CD4-positive, alpha-beta T cell treated with Interleukin-1 beta for 1 hour (primary cell): ENCODE data around the gene C11orf42.
"Not testable (repeated sequence)": the region's sequence is repeated elsewhere in the genome, so short reads cannot be mapped to it uniquely, and the experiment has no call there.

ENCODE experiments used
- DNase-seq, 2 donors: peaks; one replicate each; pipeline ENCODE4 v3.0.0-alpha.2; 2020 to 2022

The C11orf42 gene

DNA sequence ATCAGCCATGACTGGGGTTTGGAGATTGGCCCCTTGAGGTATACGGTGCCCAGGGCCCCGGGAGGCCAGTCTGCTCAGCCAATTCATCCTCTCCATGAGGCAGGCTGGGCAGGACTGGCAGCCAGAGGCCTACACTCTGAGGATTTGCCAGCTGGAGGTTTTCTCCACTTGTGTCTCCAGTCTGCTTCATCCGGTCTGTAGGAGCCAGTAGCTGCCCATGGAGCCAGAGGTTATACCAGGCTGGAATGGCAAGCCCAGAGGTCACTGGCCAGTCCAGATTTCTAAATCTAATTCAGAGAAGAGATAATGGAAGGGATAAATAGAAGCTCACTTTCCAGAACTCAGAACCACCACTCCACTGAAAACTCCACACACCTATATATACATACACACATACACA is 19.1 kb downstream of the C11orf42 start:
- DNase-seq: no peak

DNA sequence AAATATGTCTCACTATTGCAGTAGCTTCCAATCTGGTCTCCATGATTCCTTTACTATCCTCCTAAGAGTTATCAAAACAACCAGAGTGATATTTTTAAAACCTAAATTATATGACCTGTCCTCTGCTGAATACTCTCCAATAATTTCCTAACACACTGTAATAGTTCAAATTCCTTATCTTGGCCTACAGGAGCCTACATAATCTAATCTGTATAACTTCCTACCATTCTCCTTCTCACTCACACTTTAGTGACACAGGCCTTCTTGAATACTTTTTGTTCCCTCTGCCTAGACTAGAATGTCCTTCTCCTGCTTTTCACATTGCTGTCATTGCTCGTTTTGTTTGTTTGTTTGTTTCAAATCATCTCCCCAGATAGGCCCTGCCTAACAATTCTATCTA is 19.7 kb downstream of the C11orf42 start:
- DNase-seq: no peak

DNA sequence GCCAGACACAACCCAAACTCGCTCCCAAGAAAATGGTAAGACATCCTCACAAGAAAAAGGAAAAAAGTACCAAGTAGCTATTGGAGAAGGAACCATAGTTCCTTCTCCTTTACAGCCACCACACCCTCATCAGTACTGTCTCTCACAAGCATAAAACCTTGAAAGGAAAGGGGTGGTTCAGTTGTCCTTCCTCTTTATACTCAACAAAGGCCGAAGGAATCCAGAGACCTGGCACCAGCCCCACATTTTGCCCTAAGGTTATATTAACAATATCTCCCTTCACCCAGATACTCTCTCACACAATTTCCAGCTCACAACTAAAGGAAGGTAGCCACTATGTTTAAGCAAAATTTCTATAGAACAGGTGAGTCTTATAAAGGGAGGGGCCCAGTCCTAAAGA is 20.5 kb downstream of the C11orf42 start:
- DNase-seq: no peak

DNA sequence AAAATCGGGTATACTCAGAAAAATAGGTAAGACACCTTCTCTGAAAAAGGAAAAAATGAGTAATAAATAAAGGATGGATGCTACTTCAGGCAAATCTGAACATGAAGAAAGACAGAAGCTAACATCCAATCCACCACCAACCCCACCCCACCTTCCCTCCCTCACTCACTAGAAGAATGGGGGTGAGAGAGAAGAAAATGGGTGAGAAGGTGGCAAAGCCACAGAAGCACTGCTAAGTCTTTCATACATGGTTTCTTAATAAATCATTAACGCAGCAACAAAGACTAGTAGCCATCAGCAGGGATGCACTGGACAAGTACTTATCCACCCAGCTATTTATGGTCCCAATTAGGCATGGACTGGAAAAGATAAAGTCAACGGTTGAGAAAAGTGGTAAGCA is 23.2 kb downstream of the C11orf42 start:
- peak in 1 of 2 donors; percentile 10 for DNase-seq

DNA sequence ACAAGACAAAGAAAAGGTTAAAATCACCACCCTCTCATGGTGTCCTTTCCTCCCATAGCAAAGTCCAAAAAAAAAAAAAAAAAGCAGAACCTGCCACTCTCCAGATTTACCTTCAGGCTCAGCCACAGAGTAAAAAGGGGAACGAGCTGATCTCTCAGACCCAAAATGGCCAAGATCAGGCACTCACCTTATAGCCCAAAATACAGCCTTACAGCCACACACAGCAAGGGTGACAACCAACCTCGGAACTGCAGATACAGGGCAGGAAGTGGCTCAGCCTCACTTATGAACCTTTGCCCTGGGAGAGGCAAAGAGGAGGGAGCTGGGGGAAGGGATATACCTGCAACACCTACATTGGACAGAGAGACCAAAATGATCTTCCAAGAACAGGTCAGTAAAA is 24.6 kb downstream of the C11orf42 start:
- peak in 1 of 2 donors; percentile 29 for DNase-seq

DNA sequence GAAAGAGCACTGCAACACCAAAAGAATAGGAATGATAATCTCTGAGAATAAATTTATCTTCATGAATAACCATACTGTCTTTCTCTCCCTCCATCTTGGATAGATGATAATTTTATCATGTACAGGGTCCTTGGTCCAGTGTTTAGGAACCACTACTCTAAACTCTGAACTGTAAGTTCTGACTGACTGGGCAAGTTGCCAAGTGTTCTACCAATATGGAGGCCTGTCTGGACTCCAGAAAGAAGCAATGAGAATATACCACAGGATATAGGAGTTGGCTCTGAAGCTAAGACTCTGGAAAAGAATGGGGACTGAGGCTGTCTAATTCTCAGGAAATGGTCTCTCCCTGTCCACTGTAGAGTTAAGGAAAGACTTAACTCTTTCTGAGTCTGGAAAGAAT is 27.5 kb downstream of the C11orf42 start:
- no peak for DNase-seq

DNA sequence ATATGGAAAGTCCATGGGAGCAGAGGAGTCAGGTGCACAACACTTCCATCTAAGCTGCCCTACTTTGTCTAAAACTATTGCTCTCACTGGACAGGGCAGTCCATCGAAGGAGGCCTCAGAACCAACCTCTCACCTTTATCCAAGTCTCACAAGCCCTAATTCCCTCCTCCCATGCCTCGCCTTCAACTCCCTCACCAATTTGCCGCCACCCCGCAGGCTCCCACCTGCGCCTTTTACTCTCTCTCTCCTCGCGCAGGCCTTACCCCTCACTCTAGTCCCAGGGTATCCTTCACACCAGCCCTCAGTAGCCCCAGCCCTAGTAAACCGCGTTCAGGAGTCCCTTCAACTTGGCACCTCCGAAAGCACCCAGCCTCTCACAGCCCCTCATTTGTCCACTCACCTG is 28.6 kb downstream of the C11orf42 start:
- DNase-seq: no peak

DNA sequence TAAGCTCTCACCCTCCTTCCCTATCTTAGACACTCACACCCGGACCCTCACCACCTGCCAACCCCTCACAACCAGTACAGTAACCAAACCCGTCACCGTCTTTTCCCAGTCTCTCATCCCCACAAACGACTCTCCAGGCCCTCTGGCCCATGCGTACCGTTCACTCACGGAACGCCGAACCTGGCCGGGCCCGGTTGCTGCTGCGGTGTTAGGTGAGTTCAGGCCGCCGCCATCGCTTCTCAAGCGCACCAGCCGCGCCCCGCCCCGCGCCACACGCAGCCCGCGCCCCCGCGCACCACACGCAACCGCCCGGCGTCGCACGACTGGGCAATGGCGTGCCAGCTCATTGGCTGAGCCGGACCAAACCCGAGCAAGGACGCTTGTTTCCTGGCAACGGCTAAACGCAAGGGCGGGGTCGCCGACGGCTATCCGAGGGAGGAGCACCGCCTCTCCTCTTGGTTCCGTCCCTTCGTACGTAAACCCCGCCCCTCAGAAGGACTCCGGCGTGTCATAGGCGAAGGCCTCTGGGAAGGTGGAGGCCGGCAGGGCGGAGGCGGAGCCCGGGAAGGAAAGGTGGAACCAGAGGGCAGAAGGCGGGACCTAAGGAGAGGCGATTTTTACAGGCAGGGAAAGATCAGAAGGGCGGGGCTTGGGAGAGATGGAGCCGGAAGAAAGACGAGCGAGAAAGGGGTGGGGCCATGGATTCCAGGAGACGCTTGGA is 29.2 kb downstream of the C11orf42 start, which contains the start of gene FHIP1B:
TSS of gene FHIP1B (minus strand) at position 250 of the 721 bp plus-strand sequence. CDS start 10,120 bp downstream, outside the sequence.
- DNase-seq: peak; percentile 100

DNA sequence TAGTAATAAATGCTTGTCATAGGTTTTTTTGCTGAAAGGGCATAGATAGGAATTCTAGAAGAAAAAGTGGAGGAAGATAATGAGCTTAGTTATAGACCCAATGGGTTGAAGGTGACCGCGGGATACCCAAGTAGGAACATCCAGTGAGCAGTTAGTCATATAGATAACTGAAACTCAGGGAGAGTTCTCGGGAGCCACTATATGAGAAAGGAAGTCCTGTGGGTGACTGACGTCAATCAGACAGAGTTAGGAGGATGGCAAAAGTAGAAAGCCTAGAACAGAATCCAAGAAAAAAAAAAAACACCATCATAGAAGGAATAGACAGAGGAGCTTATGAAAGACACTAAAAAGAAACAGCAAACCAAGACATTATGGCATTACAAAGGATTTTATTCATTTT is 31.9 kb downstream of the C11orf42 start:
- no peak for DNase-seq

DNA sequence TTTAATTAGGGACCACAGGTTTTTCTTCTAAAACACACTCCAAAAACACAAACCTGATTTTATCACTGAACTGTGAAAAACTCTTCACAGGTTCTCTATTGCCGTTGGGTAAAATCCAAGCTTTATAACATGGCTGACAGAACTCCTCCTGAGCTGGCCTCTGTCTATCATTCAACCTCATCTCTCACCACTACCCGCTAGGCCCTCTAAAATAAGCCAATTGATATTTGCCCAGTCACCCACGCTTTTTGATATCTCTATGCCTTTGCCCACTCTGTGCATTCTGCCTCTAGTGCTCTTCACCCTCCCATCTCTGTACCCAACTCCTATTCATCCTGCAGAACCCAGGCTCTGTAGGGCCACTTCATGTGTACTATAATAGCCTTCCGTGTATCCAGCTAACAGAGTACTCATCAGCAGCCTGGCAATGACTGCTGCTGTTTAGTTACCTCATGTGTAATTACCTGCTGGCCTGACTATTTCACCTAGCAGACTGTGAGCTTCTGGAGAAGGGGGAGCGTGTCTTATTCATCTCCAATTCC is 32.5 kb downstream of the C11orf42 start:
- no peak for DNase-seq

DNA sequence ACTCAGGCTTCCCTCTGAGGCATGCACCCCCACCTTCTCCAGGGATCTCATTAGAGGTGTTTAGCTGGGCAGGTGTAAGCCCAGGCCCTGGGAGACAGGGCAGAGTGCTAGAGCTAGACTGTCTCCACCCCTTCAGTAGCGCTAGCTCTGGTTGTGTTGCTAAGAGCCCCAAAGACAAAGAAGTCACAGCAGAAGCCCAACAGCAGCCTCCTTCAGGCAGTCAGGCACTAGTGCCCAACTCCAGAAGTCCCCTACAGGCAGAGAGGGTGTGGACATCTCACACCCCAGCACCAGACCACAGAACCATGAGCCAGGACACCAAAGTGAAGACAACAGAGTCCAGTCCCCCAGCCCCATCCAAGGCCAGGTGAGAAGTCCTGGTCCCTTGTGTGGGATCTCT is 33.5 kb downstream of the C11orf42 start, which contains the start of gene CNGA4:
TSS of gene CNGA4 (plus strand) at position 188 of the 400 bp plus-strand sequence. CDS start at position 306, 118 bp downstream.
- DNase-seq: no peak

DNA sequence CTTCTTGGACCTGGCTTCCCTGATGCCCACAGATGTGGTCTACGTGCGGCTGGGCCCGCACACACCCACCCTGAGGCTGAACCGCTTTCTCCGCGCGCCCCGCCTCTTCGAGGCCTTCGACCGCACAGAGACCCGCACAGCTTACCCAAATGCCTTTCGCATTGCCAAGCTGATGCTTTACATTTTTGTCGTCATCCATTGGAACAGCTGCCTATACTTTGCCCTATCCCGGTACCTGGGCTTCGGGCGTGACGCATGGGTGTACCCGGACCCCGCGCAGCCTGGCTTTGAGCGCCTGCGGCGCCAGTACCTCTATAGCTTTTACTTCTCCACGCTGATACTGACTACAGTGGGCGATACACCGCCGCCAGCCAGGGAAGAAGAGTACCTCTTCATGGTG is 34.8 kb downstream of the C11orf42 start:
- no peak for DNase-seq

DNA sequence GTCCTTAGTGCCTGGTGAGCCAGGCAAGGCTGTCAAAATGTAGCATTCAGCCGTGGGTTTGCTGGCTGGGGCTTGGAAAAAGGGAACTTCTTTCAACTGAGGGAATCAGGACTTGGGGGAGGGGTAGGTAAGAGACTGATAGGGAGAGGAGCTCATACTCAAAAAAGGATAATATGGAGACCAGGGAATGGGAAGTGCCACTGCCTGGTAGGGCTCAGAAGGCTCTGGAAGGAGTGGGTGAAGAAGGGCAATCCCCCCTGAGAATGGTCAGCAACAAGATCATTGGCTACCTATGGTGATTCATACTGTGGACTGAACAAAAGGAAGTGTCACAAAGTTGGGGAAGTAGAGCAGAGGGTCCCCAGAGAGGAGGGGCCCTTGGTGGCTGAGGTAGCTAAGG is 35.4 kb downstream of the C11orf42 start:
- DNase-seq: no peak

DNA sequence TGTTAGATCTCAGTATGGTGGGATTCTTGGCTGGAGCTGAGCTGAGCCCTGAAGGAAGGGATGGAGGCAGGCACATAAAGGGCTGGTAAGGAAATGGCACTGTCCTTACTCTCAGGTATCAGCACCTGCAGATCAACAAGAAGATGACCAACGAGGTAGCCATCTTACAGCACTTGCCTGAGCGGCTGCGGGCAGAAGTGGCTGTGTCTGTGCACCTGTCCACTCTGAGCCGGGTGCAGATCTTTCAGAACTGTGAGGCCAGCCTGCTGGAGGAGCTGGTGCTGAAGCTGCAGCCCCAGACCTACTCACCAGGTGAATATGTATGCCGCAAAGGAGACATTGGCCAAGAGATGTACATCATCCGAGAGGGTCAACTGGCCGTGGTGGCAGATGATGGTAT is 36.0 kb downstream of the C11orf42 start:
- no peak for DNase-seq

DNA sequence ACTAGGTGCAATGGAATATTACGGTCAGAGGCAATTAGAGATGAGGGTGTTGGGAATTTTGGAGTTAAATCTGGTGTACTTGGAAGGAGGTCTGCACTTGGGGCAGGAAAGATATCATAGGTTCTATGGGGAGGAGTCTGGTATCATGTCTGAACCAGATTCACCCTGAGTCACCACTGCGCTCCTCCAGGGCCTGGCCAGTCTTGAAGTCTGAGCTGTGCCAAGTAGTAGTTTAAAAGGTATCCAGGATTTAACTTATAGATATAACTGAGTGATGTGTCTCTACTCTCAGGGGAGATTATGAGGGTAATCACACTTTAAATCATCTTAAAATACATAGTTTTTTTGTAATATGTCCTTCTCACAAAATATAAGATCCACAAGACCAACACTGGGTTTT is 40.2 kb downstream of the C11orf42 start:
- DNase-seq: no peak

DNA sequence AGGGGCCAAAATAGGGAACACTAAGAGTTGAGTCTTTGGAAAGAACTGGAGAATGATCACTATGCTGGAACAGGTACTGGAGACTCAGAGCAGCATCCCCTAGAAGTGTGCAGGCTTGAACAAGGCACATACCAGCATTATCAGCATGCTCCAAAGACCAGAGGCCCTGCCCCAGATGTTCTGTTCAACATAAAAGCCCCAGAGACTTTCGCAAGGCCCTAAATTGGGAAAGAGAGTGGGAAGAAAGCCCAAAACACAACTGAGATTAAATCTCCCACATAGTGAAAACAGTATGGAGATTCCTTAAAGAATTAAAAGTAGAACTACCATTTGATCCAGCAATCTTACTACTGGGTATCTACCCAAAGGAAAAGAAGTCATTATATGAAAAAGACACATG is 42.9 kb downstream of the C11orf42 start:
- DNase-seq: no peak

DNA sequence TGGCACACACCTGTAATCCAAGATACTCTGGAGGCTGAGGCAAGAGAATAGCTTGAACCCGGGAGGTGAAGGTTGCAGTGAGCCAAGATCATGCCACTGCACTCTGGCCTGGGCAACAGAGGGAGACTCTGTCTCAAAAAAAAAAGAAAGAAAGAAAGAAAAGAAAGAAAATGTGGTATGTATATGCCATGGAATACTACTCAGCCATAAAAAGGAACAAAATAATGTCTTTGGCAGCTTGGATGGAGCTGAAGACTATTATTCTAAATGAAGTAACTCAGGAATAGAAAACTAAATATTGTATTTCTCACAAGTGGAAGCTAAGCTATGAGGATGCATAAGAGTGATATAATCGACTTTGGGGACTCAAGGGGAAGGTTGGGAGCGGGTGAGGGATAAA is 43.5 kb downstream of the C11orf42 start:
- DNase-seq: not testable (repeated sequence)

DNA sequence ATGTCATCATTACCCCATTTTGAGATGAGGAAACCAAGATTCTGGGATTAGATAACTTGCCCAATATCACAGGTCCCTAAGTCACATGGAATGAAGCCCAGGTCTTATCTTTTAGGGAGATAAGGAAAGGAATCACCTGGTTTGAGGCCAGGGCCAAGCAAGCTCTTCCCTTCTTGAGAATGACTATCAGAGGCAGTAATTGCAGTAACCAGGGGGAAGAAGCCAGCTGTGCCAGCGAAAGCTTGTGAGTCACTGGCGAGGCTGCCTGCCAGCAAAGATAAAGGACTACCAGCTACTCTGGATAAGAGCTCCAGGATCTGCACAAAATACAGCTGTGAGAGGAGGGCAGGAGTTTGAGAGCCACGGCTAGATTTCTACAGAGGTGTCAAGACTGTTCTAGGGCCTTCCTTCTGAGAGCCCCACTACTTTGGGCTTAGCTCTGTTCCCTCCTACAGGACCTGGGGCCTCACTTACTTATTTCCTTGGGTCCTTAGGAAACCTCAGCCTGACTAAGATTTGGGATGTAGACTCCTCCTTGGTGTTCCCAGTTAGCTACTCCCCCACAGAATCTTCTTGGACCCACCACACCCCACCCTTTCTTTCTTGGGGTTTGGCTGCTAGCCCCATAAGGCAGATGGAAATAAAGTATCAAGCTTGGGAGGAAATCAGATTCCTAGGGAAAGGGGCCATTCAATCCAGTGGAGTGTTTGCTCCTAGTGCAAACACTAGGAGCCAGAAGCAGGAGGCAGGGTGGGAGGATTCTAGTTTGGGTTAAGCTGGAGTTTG is 44.6 kb downstream of the C11orf42 start:
- DNase-seq: no peak

DNA sequence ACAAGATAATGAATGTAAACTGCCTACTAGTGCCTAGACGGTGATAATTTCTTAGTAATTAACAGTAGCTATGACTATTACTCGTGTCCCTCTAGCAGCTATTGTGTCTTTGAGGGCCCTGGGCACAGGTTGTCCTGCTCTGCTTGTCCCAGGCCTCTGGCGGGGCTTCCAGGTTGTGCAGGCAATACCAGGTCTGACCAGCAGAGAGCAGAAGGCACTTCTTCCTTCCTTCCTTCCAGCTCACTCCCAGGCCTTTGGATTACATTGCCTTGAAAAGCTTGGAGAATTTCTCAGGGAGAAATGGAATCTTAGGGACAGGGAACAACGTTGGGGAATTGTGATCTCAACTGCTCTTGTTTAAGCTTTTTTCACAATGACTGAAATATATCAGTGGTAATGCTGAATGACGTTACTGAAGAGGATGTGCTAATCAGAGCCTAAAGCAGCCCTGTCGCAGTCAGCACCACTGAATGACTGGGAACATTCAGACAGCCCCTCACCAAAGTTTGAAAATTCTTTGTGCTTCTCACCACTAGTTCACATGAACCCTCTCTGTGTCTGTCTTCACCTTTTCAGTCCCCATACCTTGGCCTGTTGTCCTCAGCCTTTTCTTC is 45.9 kb downstream of the C11orf42 start:
- DNase-seq: peak; percentile 41 to 42

DNA sequence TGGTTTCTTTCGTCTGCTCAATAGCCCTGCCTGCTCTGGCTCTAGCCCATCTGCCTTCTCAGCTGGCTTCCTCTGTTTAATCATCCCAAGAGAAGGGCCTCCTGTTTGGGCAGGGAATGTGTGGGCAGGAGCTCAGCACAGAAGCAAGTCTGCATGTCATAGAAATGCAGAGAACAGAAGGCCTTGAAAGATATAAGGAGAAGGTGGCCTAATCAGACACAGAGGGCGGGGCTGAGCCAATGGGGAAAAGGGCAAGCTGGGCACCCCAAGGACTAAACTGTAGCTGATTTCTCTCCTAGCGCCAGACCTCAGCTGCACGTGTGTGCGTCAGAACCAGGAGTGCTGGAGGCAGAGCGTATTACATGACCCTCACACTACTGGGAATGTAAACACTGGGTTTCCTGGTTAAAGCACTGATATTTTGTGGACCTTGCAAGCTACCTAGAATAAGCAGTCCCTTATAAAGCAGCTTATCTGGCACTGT is 46.7 kb downstream of the C11orf42 start:
- DNase-seq: no peak

DNA sequence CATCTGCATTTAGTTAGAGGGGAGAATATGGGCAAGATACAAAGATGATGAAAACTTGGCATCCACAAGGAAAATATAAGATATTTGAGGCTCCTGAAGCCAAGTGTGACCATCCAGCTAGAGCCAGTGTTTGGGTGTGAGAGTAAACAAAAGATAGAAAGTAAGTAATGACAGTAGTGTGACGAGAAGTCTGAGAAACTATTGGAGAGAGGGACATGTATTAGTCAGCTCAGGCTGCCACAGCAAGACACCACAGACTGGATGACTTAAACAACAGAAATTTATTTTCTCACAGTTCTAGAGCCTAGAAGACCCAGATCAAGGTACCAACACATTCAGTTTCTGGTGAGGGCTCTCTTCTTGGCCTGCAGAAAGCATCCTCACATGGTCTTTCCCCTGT is 47.8 kb downstream of the C11orf42 start:
- no peak for DNase-seq

DNA sequence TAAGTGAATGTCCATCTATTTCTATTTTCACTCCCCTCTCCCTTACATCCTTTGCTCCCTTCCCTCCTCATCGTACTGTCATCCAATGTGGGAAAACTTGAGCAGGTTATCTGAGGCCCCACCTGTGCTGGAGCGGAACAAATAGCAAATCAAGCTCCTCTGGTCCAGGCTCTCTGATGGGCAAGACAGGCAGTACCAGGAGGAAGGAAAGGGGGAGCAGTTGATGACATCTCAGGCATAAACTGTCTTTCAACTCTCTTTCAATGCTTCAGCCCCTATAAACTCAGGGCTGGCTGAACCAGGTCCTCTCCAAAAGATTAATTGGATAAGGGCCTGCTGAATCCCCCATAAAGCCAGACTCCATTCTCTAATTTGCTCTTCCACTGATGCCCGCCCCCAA is 52.8 kb downstream of the C11orf42 start:
- no peak for DNase-seq

DNA sequence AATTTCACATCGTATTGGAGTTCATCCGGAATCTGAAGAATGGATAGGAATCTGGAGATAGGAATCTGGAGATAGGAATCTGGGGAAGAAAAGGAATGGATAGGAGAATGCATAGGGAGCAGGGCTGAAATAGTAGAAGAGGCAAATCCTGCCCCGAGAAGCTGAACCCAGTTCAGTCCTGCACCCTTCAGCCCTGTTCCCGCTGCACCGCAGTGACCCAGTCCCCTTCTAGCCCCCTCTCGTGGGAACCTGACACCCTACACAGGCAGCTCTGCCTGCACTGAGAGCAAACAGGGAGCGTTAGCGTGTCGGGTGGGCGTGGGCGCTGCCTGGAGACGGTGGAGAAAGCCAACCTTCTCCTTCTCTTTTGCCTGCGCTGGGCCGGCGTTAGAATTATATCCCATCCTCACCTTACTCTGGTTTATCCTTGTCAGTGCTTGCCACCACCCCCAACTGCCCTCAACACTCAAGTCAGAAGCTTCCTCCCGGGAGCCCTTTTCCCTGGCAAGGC is 53.3 kb downstream of the C11orf42 start:
- DNase-seq: no peak
